Ishikawa (cell line): ENCODE data around the gene FSTL3.

Experiments
- CEBPB ChIP-seq: IDR thresholded peaks from 2 replicates; pipeline ENCODE4 v1.6.1; 2012
- CREB1 ChIP-seq: IDR thresholded peaks from 2 replicates; pipeline ENCODE4 v1.6.1; 2012; ENCODE audit warnings: low read depth
- EGR1 ChIP-seq: IDR thresholded peaks from 2 replicates; pipeline ENCODE4 v1.6.1; 2012
- EP300 ChIP-seq: IDR thresholded peaks from 2 replicates; pipeline ENCODE4 v1.6.1; 2012; ENCODE audit warnings: borderline replicate concordance
- FOXM1 ChIP-seq: IDR thresholded peaks from 2 replicates; pipeline ENCODE4 v1.6.1; 2012; ENCODE audit warnings: low read depth, borderline replicate concordance
- NFIC ChIP-seq: IDR thresholded peaks from 2 replicates; pipeline ENCODE4 v1.6.1; 2012
- RAD21 ChIP-seq: IDR thresholded peaks from 2 replicates; pipeline ENCODE4 v1.6.1; 2012; ENCODE audit warnings: low read depth
- TAF1 ChIP-seq: IDR thresholded peaks from 2 replicates; pipeline ENCODE4 v1.6.1; 2012; ENCODE audit warnings: low read depth, mild to moderate bottlenecking
- TCF12 ChIP-seq: IDR thresholded peaks from 2 replicates; pipeline ENCODE4 v1.6.1; 2012; ENCODE audit warnings: low read depth
- TEAD4 ChIP-seq: IDR thresholded peaks from 2 replicates; pipeline ENCODE4 v1.6.1; 2012
- YY1 ChIP-seq: IDR thresholded peaks from 2 replicates; pipeline ENCODE4 v1.6.1; 2012; ENCODE audit warnings: low read depth
- ZBTB7A ChIP-seq: IDR thresholded peaks from 2 replicates; pipeline ENCODE4 v1.6.1; 2012; ENCODE audit warnings: low read depth
- TF ChIP-seq, protein P1 (sequence below): IDR thresholded peaks from 2 replicates; pipeline ENCODE4 v1.6.1; 2012; ENCODE audit warnings: low read depth, mild to moderate bottlenecking
- TF ChIP-seq, protein P2 (sequence below): IDR thresholded peaks from 2 replicates; pipeline ENCODE4 v1.6.1; 2012
- TF ChIP-seq, protein P3 (sequence below): IDR thresholded peaks from 2 replicates; pipeline ENCODE4 v1.6.1; 2012

The FSTL3 gene

DNA sequence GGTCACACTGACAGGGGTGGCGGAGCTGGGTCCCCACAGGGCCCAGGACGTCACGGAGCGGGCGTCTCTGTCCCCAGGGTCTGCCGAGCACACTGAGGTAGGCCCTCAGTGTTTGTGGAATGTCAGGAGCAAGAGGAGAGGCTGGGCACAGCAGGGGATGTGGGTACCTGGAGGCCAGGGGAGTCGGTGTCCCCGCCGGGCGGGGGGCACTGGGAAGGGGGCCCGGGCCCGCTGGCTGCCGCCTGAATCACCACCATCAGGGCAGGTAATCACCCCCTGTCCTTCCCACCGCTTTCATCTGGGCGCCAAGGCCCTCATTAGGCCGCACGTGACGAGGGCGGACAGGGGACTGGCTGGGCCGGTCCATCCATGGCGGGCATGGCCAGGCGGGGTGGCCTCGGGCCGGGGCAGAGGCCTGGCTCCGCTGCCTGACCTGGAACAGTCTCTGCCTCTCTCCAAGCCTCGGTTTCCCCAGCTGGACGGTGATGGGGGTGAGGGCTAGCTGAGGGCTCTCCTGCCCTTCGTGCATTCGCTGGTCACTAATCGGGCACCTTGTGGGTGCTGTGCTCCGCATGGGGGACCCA lies 35.5 kb upstream of the FSTL3 start:
- TF ChIP-seq, protein P1, sequence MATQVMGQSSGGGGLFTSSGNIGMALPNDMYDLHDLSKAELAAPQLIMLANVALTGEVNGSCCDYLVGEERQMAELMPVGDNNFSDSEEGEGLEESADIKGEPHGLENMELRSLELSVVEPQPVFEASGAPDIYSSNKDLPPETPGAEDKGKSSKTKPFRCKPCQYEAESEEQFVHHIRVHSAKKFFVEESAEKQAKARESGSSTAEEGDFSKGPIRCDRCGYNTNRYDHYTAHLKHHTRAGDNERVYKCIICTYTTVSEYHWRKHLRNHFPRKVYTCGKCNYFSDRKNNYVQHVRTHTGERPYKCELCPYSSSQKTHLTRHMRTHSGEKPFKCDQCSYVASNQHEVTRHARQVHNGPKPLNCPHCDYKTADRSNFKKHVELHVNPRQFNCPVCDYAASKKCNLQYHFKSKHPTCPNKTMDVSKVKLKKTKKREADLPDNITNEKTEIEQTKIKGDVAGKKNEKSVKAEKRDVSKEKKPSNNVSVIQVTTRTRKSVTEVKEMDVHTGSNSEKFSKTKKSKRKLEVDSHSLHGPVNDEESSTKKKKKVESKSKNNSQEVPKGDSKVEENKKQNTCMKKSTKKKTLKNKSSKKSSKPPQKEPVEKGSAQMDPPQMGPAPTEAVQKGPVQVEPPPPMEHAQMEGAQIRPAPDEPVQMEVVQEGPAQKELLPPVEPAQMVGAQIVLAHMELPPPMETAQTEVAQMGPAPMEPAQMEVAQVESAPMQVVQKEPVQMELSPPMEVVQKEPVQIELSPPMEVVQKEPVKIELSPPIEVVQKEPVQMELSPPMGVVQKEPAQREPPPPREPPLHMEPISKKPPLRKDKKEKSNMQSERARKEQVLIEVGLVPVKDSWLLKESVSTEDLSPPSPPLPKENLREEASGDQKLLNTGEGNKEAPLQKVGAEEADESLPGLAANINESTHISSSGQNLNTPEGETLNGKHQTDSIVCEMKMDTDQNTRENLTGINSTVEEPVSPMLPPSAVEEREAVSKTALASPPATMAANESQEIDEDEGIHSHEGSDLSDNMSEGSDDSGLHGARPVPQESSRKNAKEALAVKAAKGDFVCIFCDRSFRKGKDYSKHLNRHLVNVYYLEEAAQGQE: no peak
- TF ChIP-seq EP300: no peak
- TF ChIP-seq TAF1: no peak
- TF ChIP-seq TCF12: no peak
- TF ChIP-seq CEBPB: no peak
- TF ChIP-seq, protein P2, sequence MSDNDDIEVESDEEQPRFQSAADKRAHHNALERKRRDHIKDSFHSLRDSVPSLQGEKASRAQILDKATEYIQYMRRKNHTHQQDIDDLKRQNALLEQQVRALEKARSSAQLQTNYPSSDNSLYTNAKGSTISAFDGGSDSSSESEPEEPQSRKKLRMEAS: no peak
- no peak for TF ChIP-seq ZBTB7A
- no peak for TF ChIP-seq NFIC
- TF ChIP-seq, protein P3, sequence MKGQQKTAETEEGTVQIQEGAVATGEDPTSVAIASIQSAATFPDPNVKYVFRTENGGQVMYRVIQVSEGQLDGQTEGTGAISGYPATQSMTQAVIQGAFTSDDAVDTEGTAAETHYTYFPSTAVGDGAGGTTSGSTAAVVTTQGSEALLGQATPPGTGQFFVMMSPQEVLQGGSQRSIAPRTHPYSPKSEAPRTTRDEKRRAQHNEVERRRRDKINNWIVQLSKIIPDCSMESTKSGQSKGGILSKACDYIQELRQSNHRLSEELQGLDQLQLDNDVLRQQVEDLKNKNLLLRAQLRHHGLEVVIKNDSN: no peak
- no peak for TF ChIP-seq CREB1
- no peak for TF ChIP-seq EGR1
- TF ChIP-seq FOXM1: no peak
- TF ChIP-seq YY1: no peak
- no peak for TF ChIP-seq TEAD4
- TF ChIP-seq RAD21: no peak

DNA sequence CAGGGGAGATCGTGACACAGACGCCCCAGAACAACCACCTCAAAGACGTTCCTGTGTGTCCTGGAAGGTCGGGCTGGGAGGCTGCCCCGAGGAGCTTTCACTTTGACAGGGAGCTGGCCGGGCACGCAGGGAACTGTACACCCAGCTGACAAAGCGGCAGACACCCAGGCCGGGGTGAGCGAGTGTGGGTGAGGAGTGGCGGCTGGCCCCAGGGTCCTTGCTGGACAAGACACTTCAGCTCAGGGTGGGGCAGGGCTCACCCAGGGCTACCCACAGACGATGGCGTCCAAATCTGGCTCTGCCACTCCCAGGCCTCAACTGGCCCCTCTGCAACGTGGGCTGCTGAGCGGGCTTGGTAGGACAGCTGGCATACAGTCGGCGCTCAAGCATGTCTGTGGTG lies 34.5 kb upstream of the FSTL3 start:
- TF ChIP-seq CREB1: no peak
- TF ChIP-seq FOXM1: no peak
- no peak for TF ChIP-seq EGR1
- no peak for TF ChIP-seq RAD21
- TF ChIP-seq, protein P2: no peak
- TF ChIP-seq TEAD4: no peak
- no peak for TF ChIP-seq TCF12
- TF ChIP-seq, protein P3: no peak
- TF ChIP-seq CEBPB: no peak
- no peak for TF ChIP-seq YY1
- no peak for TF ChIP-seq TAF1
- TF ChIP-seq EP300: no peak
- TF ChIP-seq NFIC: no peak

DNA sequence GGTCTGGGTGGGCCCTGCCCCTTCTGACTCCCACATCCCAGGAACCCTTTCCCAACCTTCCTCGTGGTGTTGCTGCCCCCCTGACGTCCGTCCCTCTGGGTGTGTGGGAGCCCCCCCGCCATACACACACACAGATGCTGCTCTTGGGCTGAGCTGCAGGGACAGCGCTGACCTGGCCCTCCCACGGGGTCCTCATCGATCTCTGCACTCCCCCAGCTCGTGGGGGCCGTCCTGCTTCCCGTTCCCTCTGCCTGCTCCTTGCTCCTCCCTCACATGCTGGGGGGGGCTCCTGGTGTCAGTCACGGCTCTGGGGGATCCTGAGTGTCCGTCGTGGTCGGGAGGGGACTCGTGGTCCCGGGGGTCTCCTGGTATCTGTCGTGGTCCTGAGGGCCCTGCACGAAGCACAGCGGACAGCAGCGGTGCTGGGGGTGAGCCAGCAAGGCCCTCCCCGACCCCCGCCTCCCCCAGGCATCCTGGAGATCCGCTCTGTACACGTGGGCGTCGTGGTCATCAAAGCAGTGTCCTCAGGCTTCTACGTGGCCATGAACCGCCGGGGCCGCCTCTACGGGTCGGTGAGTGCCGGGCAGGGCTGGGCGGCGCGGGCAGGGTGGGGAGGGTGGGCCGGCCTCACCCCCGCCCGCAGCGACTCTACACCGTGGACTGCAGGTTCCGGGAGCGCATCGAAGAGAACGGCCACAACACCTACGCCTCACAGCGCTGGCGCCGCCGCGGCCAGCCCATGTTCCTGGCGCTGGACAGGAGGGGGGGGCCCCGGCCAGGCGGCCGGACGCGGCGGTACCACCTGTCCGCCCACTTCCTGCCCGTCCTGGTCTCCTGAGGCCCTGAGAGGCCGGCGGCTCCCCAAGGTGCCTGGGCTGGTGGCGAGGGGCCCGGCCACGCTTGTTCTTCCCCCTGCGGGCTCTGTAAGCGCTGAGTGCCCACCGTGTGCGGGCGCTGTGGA lies 33.1 kb upstream of the FSTL3 start:
- no peak for TF ChIP-seq CREB1
- no peak for TF ChIP-seq TEAD4
- no peak for TF ChIP-seq RAD21
- no peak for TF ChIP-seq TCF12
- no peak for TF ChIP-seq TAF1
- TF ChIP-seq FOXM1: no peak
- TF ChIP-seq, protein P2: no peak
- TF ChIP-seq YY1: no peak
- no peak for TF ChIP-seq NFIC
- TF ChIP-seq EGR1: no peak

DNA sequence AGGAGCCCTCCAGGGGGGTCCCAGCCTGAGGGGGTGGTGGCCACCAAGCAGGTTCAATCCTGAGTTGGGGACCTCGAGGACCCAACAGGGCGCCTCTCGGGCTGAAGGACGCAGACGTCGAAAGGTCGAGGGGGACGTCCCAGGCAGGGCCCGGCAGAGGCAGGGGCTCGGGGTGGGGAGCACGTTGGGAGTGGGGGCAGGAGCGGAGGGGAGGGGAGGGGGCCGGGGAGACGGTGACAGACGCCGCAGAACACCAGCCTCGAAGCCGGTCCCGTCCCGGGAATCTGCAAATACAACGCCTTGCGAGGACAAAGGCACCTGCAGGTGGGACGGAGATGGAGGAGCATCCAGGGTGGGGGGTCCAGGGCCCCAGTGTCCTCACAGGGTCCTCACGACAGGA lies 32.5 kb upstream of the FSTL3 start:
- TF ChIP-seq CEBPB: no peak
- TF ChIP-seq FOXM1: no peak
- no peak for TF ChIP-seq ZBTB7A
- TF ChIP-seq, protein P2: no peak
- TF ChIP-seq YY1: no peak
- TF ChIP-seq, protein P1: no peak
- TF ChIP-seq EGR1: no peak
- TF ChIP-seq CREB1: no peak
- no peak for TF ChIP-seq EP300
- TF ChIP-seq NFIC: no peak
- TF ChIP-seq, protein P3: no peak
- no peak for TF ChIP-seq TCF12
- TF ChIP-seq TEAD4: no peak
- TF ChIP-seq RAD21: no peak
- no peak for TF ChIP-seq TAF1
